Measurements from ENCODE around the gene ATP6AP2.
A peak's percentile ranks its signal among the peaks of the same experiment; 100 is the strongest.

The ATP6AP2 gene

DNA sequence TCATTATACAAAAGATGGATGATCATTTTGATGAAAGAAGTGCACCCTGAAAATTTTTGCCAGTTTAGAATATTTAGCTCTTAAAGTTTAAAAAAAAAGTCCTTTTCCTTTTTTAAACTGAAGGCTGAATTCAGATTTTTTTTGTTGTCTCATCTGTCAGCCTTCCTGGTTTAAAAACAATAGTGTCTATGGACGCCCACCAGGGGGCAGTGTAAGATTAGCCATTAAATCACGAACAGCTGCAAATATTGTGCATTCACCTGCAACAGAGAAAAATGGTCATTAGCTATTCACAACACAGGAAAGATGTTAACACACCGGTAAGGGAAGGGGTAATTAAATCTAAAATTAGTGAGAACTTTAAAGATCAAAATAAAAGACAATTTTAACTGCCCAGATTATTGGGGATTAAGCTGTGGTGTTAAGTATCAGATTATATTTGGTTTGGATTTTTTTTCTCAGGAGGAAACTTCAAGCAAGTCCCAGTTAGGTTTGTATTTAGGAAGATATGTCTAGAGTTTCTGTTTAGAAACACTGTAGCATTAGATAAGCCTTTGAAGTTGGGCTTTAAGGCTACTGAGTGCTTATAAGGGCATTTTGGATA lies 71.0 kb downstream of the ATP6AP2 start:
- in situ Hi-C loops (cut with MboI; ENCODE audit: low sequenced_read_pairs, unreplicated experiment), result no loop called here
- peak; percentile 35 for DNase-seq (ENCODE audit: low spot score)
- TF ChIP-seq, protein P1, sequence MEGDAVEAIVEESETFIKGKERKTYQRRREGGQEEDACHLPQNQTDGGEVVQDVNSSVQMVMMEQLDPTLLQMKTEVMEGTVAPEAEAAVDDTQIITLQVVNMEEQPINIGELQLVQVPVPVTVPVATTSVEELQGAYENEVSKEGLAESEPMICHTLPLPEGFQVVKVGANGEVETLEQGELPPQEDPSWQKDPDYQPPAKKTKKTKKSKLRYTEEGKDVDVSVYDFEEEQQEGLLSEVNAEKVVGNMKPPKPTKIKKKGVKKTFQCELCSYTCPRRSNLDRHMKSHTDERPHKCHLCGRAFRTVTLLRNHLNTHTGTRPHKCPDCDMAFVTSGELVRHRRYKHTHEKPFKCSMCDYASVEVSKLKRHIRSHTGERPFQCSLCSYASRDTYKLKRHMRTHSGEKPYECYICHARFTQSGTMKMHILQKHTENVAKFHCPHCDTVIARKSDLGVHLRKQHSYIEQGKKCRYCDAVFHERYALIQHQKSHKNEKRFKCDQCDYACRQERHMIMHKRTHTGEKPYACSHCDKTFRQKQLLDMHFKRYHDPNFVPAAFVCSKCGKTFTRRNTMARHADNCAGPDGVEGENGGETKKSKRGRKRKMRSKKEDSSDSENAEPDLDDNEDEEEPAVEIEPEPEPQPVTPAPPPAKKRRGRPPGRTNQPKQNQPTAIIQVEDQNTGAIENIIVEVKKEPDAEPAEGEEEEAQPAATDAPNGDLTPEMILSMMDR (IDR thresholded peaks at IDR 0.05; ENCODE audit: borderline replicate concordance, control extremely low read depth, extremely low read depth, insufficient read depth, missing control alignments), result peak; percentile 59

GRCh38 chrX:40652664-40653063 lies 71.9 kb downstream of the ATP6AP2 start:
- in situ Hi-C loops (cut with MboI; ENCODE audit: low sequenced_read_pairs, unreplicated experiment), result no loop called here

DNA sequence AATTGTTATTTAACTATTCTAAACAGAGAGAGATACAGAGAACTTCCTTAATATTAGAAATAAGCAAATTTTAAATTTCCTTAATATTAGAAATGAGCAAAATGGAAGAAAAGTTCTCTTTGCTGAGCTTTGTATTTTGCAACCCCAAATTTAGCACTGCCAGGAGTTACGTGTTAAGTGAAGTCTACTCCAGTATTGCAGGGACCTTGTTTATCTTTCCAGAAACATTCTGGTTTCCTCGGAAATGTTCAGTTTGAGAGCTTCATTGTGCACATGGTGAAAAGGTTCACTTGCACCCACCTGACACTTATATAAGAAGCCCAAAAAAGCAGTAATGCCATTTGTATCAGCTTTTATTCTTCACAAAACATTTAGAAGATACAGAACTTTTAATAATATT lies 72.8 kb downstream of the ATP6AP2 start:
- TF ChIP-seq, protein P1 (IDR thresholded peaks at IDR 0.05; ENCODE audit: borderline replicate concordance, control extremely low read depth, extremely low read depth, insufficient read depth, missing control alignments), result no peak
- in situ Hi-C loops (cut with MboI; ENCODE audit: low sequenced_read_pairs, unreplicated experiment), result no loop called here
- DNase-seq (ENCODE audit: low spot score), result no peak

More at GRCh38 chrX:40652664-40653063, 71.9 kb downstream of the ATP6AP2 start:
- DNase-seq (ENCODE audit: low spot score), result no peak
- TF ChIP-seq, protein P1 (IDR thresholded peaks at IDR 0.05; ENCODE audit: borderline replicate concordance, control extremely low read depth, extremely low read depth, insufficient read depth, missing control alignments), result no peak

All from GM13976 (cell line).